IgD-negative memory B cell (primary cell): Measurements from ENCODE around the gene TMEM117. TPM values are rescaled to one million over a fixed set of nuclear protein-coding genes. Genes with fewer than 3 reads are reported as not detected.
"Not testable (repeated sequence)": the region's sequence is repeated elsewhere in the genome, so short reads cannot be mapped to it uniquely, and the experiment has no call there.

Experiments
- H3K27ac Mint-ChIP-seq, 3 donors: one replicate each; pipeline ENCODE4 v1.8.0; 2020 to 2022; ENCODE audit warnings: mild to moderate bottlenecking in 3 of 3, mixed read lengths in 3 of 3, moderate library complexity in 1 of 3
- H3K27me3 Mint-ChIP-seq: one replicate; pipeline ENCODE4 v1.8.0; 2021; ENCODE audit warnings: mixed read lengths
- H3K36me3 Mint-ChIP-seq: one replicate; pipeline ENCODE4 v1.8.0; 2020; ENCODE audit warnings: mild to moderate bottlenecking, mixed read lengths
- H3K4me1 Mint-ChIP-seq, 3 donors: one replicate each; pipeline ENCODE4 v1.8.0; 2020 to 2022; ENCODE audit warnings: mixed read lengths in 3 of 3, mild to moderate bottlenecking in 1 of 3
- H3K4me3 Mint-ChIP-seq, 4 donors: one replicate each; pipeline ENCODE4 v1.8.0; 2020 to 2022; ENCODE audit warnings: mild to moderate bottlenecking in 4 of 4, mixed read lengths in 4 of 4, moderate library complexity in 3 of 4
- H3K9me3 Mint-ChIP-seq, 3 donors: one replicate each; pipeline ENCODE4 v1.8.0; 2020 to 2021; ENCODE audit warnings: mixed read lengths in 3 of 3, mild to moderate bottlenecking in 1 of 3
- polyA plus RNA-seq: library from polyadenylated mRNA; unstranded; fragments of 300-500 nt; fragmentation: Illumina TruSeq; gene quantifications from one replicate; pipeline ENCODE4 v1.2.3, GENCODE V29; 2021

TMEM117 gene
- polyA plus RNA-seq, 1 donor from 2014 or later = 4.4 TPM

- H3K4me3 Mint-ChIP-seq, H3K4me1 Mint-ChIP-seq, H3K27ac Mint-ChIP-seq, H3K27me3 Mint-ChIP-seq: not testable (repeated sequence)
- H3K9me3 Mint-ChIP-seq = peaks cover 0 to 10% (median 4%) of the 10 kb centered on the region in 3 donors
- peaks cover 12% of the 10 kb centered on the region for H3K36me3 Mint-ChIP-seq
Observed at GRCh38 chr12:44026926-44027325, 191.0 kb downstream of the TMEM117 start.

GRCh38 chr12:44029194-44029593, 193.3 kb downstream of the TMEM117 start:
- Mint-ChIP-seq H3K36me3 (peaks cover 21% of the 10 kb centered on the region), H3K27me3 (no peaks in the 10 kb centered on the region), H3K4me3 (no peak overlapping the region), H3K4me1 (no peaks in the 10 kb centered on the region), H3K27ac (no peak overlapping the region), H3K9me3 (peaks cover 0 to 4% (median 4%) of the 10 kb centered on the region in 3 donors)

- peaks cover 21% of the 10 kb centered on the region for H3K36me3 Mint-ChIP-seq
- H3K27me3 Mint-ChIP-seq = no peaks in the 10 kb centered on the region
- H3K4me1 Mint-ChIP-seq = no peaks in the 10 kb centered on the region
- H3K9me3 Mint-ChIP-seq = peaks cover 0 to 4% (median 4%) of the 10 kb centered on the region in 3 donors
- H3K27ac Mint-ChIP-seq = no peak overlapping the region
- no peak overlapping the region for H3K4me3 Mint-ChIP-seq
Observed at GRCh38 chr12:44031472-44032185, 195.7 kb downstream of the TMEM117 start.

- Mint-ChIP-seq H3K9me3 (peaks cover 0 to under 1% (median 0%) of the 10 kb centered on the region in 3 donors), H3K27me3 (no peaks in the 10 kb centered on the region), H3K36me3 (peaks cover 13% of the 10 kb centered on the region), H3K4me3 (no peak overlapping the region), H3K27ac (no peak overlapping the region), H3K4me1 (no peaks in the 10 kb centered on the region)
Observed at GRCh38 chr12:44034906-44035305, 199.0 kb downstream of the TMEM117 start.

- no peaks in the 10 kb centered on the region for H3K27me3 Mint-ChIP-seq
- no peak overlapping the region for H3K4me3 Mint-ChIP-seq
- no peaks in the 10 kb centered on the region for H3K4me1 Mint-ChIP-seq
- peaks cover 19% of the 10 kb centered on the region for H3K36me3 Mint-ChIP-seq
- H3K27ac Mint-ChIP-seq = no peak overlapping the region
- H3K9me3 Mint-ChIP-seq = no peaks in the 10 kb centered on the region
Observed at GRCh38 chr12:44036875-44037443, 201.1 kb downstream of the TMEM117 start.

- H3K4me1 Mint-ChIP-seq = no peaks in the 10 kb centered on the region
- no peak overlapping the region for H3K27ac Mint-ChIP-seq
- H3K36me3 Mint-ChIP-seq = peaks cover 10% of the 10 kb centered on the region
- no peak overlapping the region for H3K4me3 Mint-ChIP-seq
- H3K9me3 Mint-ChIP-seq = no peaks in the 10 kb centered on the region
- H3K27me3 Mint-ChIP-seq = no peaks in the 10 kb centered on the region
Observed at GRCh38 chr12:44038411-44038810, 202.5 kb downstream of the TMEM117 start.

- H3K4me3 Mint-ChIP-seq, H3K4me1 Mint-ChIP-seq, H3K27ac Mint-ChIP-seq, H3K27me3 Mint-ChIP-seq, H3K9me3 Mint-ChIP-seq: not testable (repeated sequence)
- H3K36me3 Mint-ChIP-seq = peaks cover 10% of the 10 kb centered on the region
Observed at GRCh38 chr12:44044491-44044890, 208.6 kb downstream of the TMEM117 start.

GRCh38 chr12:44046732-44047417, 211.0 kb downstream of the TMEM117 start:
- Mint-ChIP-seq H3K36me3 (peaks cover 5% of the 10 kb centered on the region), H3K27ac (no peak overlapping the region), H3K4me1 (no peaks in the 10 kb centered on the region), H3K9me3 (peaks cover 0 to 6% (median 6%) of the 10 kb centered on the region in 3 donors), H3K27me3 (no peaks in the 10 kb centered on the region), H3K4me3 (no peak overlapping the region)

GRCh38 chr12:44052554-44052953, 216.7 kb downstream of the TMEM117 start:
- Mint-ChIP-seq H3K9me3 (peaks cover 0 to 3% (median 2%) of the 10 kb centered on the region in 3 donors), H3K27ac (no peak overlapping the region), H3K4me1 (peaks cover 0 to 2% (median 0%) of the 10 kb centered on the region in 3 donors), H3K36me3 (no peaks in the 10 kb centered on the region), H3K4me3 (no peak overlapping the region), H3K27me3 (no peaks in the 10 kb centered on the region)

- no peak overlapping the region for H3K27ac Mint-ChIP-seq
- no peaks in the 10 kb centered on the region for H3K27me3 Mint-ChIP-seq
- H3K4me1 Mint-ChIP-seq = peaks cover 0 to 2% (median 0%) of the 10 kb centered on the region in 3 donors
- H3K36me3 Mint-ChIP-seq = no peaks in the 10 kb centered on the region
- H3K9me3 Mint-ChIP-seq = peaks cover 0 to 3% (median 0%) of the 10 kb centered on the region in 3 donors
- no peak overlapping the region for H3K4me3 Mint-ChIP-seq
Observed at GRCh38 chr12:44053549-44054127, 217.8 kb downstream of the TMEM117 start.

- H3K4me3 Mint-ChIP-seq = no peak overlapping the region
- no peaks in the 10 kb centered on the region for H3K36me3 Mint-ChIP-seq
- no peak overlapping the region for H3K27ac Mint-ChIP-seq
- H3K4me1 Mint-ChIP-seq = peaks cover 0 to 2% (median 0%) of the 10 kb centered on the region in 3 donors
- H3K27me3 Mint-ChIP-seq = no peaks in the 10 kb centered on the region
- no peaks in the 10 kb centered on the region for H3K9me3 Mint-ChIP-seq
Observed at GRCh38 chr12:44054281-44054680, 218.4 kb downstream of the TMEM117 start.

- Mint-ChIP-seq H3K36me3 (no peaks in the 10 kb centered on the region), H3K4me1 (no peaks in the 10 kb centered on the region), H3K27me3 (no peaks in the 10 kb centered on the region), H3K4me3 (no peak overlapping the region), H3K9me3 (no peaks in the 10 kb centered on the region), H3K27ac (no peak overlapping the region)
Observed at GRCh38 chr12:44058366-44058765, 222.5 kb downstream of the TMEM117 start.

GRCh38 chr12:44059476-44059875, 223.6 kb downstream of the TMEM117 start:
- no peaks in the 10 kb centered on the region for H3K9me3 Mint-ChIP-seq

GRCh38 chr12:44063671-44064070, 227.8 kb downstream of the TMEM117 start:
- Mint-ChIP-seq H3K27me3 (no peaks in the 10 kb centered on the region), H3K4me1 (no peaks in the 10 kb centered on the region), H3K36me3 (no peaks in the 10 kb centered on the region), H3K27ac (no peak overlapping the region), H3K4me3 (no peak overlapping the region), H3K9me3 (no peaks in the 10 kb centered on the region)

More at GRCh38 chr12:44059476-44059875, 223.6 kb downstream of the TMEM117 start:
- no peak overlapping the region for H3K27ac Mint-ChIP-seq
- H3K27me3 Mint-ChIP-seq = no peaks in the 10 kb centered on the region
- no peaks in the 10 kb centered on the region for H3K36me3 Mint-ChIP-seq
- H3K4me3 Mint-ChIP-seq = no peak overlapping the region
- no peaks in the 10 kb centered on the region for H3K4me1 Mint-ChIP-seq

- no peak overlapping the region for H3K27ac Mint-ChIP-seq
- no peaks in the 10 kb centered on the region for H3K4me1 Mint-ChIP-seq
- no peaks in the 10 kb centered on the region for H3K9me3 Mint-ChIP-seq
- no peaks in the 10 kb centered on the region for H3K27me3 Mint-ChIP-seq
- no peak overlapping the region for H3K4me3 Mint-ChIP-seq
- peaks cover 3% of the 10 kb centered on the region for H3K36me3 Mint-ChIP-seq
Observed at GRCh38 chr12:44076871-44077270, 241.0 kb downstream of the TMEM117 start.
